Measurements from ENCODE around the gene TSSK2.

The TSSK2 gene

GRCh38 chr22:19124377-19124776 lies 6.7 kb upstream of the TSSK2 start:
- peaks cover 0 to 7% (median 2%) of the 10 kb centered on the region in 4 experiments for H3K36me3 ChIP-seq (ENCODE audit: control insufficient read depth in 4 of 4, insufficient read depth in 4 of 4, low read length in 3 of 4)
- no peak for DNase-seq
- H3K27ac ChIP-seq (ENCODE audit: insufficient read depth in 1 of 2, low read depth in 1 of 2, low read length in 2 of 2, poor library complexity in 1 of 2, severe bottlenecking in 2 of 2): no peak overlapping the region
- WGBS (ENCODE audit: insufficient coverage): 100% methylated on average over 3 of the region's 4 CpGs
- H3K27me3 ChIP-seq (replicated peaks in 2 of 5; ENCODE audit: control insufficient read depth in 4 of 5, insufficient read depth in 5 of 5, low read length in 4 of 5): peaks cover 0 to 2% (median 0%) of the 10 kb centered on the region in 5 experiments
- ChIA-PET CTCF (no interaction called here), POLR2A (no interaction called here)
- no peak overlapping the region for H3K4me3 ChIP-seq (ENCODE audit: control insufficient read depth in 1 of 7, extremely low read depth in 1 of 7, insufficient read depth in 4 of 7, low read depth in 2 of 7, low read length in 6 of 7)
- no peaks in the 10 kb centered on the region for H3K9me3 ChIP-seq (ENCODE audit: control extremely low read depth in 1 of 5, control insufficient read depth in 4 of 5, insufficient read depth in 2 of 5, low read depth in 1 of 5, low read length in 4 of 5)
- H3K4me1 ChIP-seq (ENCODE audit: control extremely low read depth in 1 of 4, control insufficient read depth in 4 of 4, insufficient read depth in 4 of 4, low read length in 3 of 4): peaks cover 4 to 30% (median 26%) of the 10 kb centered on the region in 4 experiments

- POLR2A ChIA-PET: no interaction called here
- Histone ChIP-seq H3K27ac (ENCODE audit: insufficient read depth in 1 of 2, low read depth in 1 of 2, low read length in 2 of 2, poor library complexity in 1 of 2, severe bottlenecking in 2 of 2) (no peak overlapping the region), H3K36me3 (ENCODE audit: control insufficient read depth in 4 of 4, insufficient read depth in 4 of 4, low read length in 3 of 4) (peaks cover 0 to 3% (median 1%) of the 10 kb centered on the region in 4 experiments), H3K27me3 (replicated peaks in 2 of 5; ENCODE audit: control insufficient read depth in 4 of 5, insufficient read depth in 5 of 5, low read length in 4 of 5) (peaks cover 0 to 2% (median 0%) of the 10 kb centered on the region in 5 experiments), H3K4me1 (ENCODE audit: control extremely low read depth in 1 of 4, control insufficient read depth in 4 of 4, insufficient read depth in 4 of 4, low read length in 3 of 4) (peaks cover 4 to 24% (median 22%) of the 10 kb centered on the region in 4 experiments), H3K4me3 (ENCODE audit: control insufficient read depth in 1 of 7, extremely low read depth in 1 of 7, insufficient read depth in 4 of 7, low read depth in 2 of 7, low read length in 6 of 7) (no peak overlapping the region), H3K9me3 (ENCODE audit: control extremely low read depth in 1 of 5, control insufficient read depth in 4 of 5, insufficient read depth in 2 of 5, low read depth in 1 of 5, low read length in 4 of 5) (no peaks in the 10 kb centered on the region)
- CTCF ChIA-PET: interaction anchor here (0.9 kb wide), 1 partner anchor 8 kb away, joined by 3 read pairs; no protein-coding TSS in a partner anchor
- 95% methylated on average over 11 of the region's 11 CpGs for WGBS (ENCODE audit: insufficient coverage)
- no peak for DNase-seq
These were observed 6.1 kb upstream of the TSSK2 start for GRCh38 chr22:19125011-19125410.

GRCh38 chr22:19125474-19126308 lies 5.4 kb upstream of the TSSK2 start:
- ChIA-PET POLR2A (no interaction called here), CTCF (interaction anchor here (0.9 to 1.3 kb wide), 2 partner anchors 9 to 19 kb away, joined by 3 read pairs; partner anchors contain the start of gene ESS2)
- Histone ChIP-seq H3K27me3 (replicated peaks in 2 of 5; ENCODE audit: control insufficient read depth in 4 of 5, insufficient read depth in 5 of 5, low read length in 4 of 5) (peaks cover 0 to 2% (median 0%) of the 10 kb centered on the region in 5 experiments), H3K9me3 (ENCODE audit: control extremely low read depth in 1 of 5, control insufficient read depth in 4 of 5, insufficient read depth in 2 of 5, low read depth in 1 of 5, low read length in 4 of 5) (no peaks in the 10 kb centered on the region), H3K36me3 (ENCODE audit: control insufficient read depth in 4 of 4, insufficient read depth in 4 of 4, low read length in 3 of 4) (no peaks in the 10 kb centered on the region), H3K4me1 (ENCODE audit: control extremely low read depth in 1 of 4, control insufficient read depth in 4 of 4, insufficient read depth in 4 of 4, low read length in 3 of 4) (peaks cover 4 to 17% (median 16%) of the 10 kb centered on the region in 4 experiments), H3K4me3 (ENCODE audit: control insufficient read depth in 1 of 7, extremely low read depth in 1 of 7, insufficient read depth in 4 of 7, low read depth in 2 of 7, low read length in 6 of 7) (no peak overlapping the region), H3K27ac (ENCODE audit: insufficient read depth in 1 of 2, low read depth in 1 of 2, low read length in 2 of 2, poor library complexity in 1 of 2, severe bottlenecking in 2 of 2) (no peak overlapping the region)
- no peak for DNase-seq
- 92% methylated on average over 17 of the region's 21 CpGs for WGBS (ENCODE audit: insufficient coverage)

GRCh38 chr22:19126309-19127273 lies 4.5 kb upstream of the TSSK2 start:
- POLR2A ChIA-PET: no interaction called here
- Histone ChIP-seq H3K9me3 (ENCODE audit: control extremely low read depth in 1 of 5, control insufficient read depth in 4 of 5, insufficient read depth in 2 of 5, low read depth in 1 of 5, low read length in 4 of 5) (no peaks in the 10 kb centered on the region), H3K36me3 (ENCODE audit: control insufficient read depth in 4 of 4, insufficient read depth in 4 of 4, low read length in 3 of 4) (peaks cover 0 to 5% (median 2%) of the 10 kb centered on the region in 4 experiments), H3K27ac (ENCODE audit: insufficient read depth in 1 of 2, low read depth in 1 of 2, low read length in 2 of 2, poor library complexity in 1 of 2, severe bottlenecking in 2 of 2) (no peak overlapping the region), H3K4me3 (ENCODE audit: control insufficient read depth in 1 of 7, extremely low read depth in 1 of 7, insufficient read depth in 4 of 7, low read depth in 2 of 7, low read length in 6 of 7) (no peak overlapping the region), H3K27me3 (replicated peaks in 2 of 5; ENCODE audit: control insufficient read depth in 4 of 5, insufficient read depth in 5 of 5, low read length in 4 of 5) (peaks cover 0 to 2% (median 0%) of the 10 kb centered on the region in 5 experiments), H3K4me1 (ENCODE audit: control extremely low read depth in 1 of 4, control insufficient read depth in 4 of 4, insufficient read depth in 4 of 4, low read length in 3 of 4) (peaks cover 0 to 8% (median 8%) of the 10 kb centered on the region in 4 experiments)
- CTCF ChIA-PET: interaction anchor here (1.0 to 1.6 kb wide), 3 partner anchors 11 to 21 kb away, joined by 3 to 4 read pairs (median 3); partner anchors contain the start of gene ESS2
- DNase-seq: no peak
- 95% methylated on average over 16 of the region's 19 CpGs for WGBS (ENCODE audit: insufficient coverage)

- ChIA-PET CTCF (interaction anchor here (1.0 to 1.6 kb wide), 3 partner anchors 12 to 22 kb away, joined by 3 to 4 read pairs (median 3); no protein-coding TSS in a partner anchor), POLR2A (no interaction called here)
- peaks cover 3 to 8% (median 6%) of the 10 kb centered on the region in 4 experiments for H3K36me3 ChIP-seq (ENCODE audit: control insufficient read depth in 4 of 4, insufficient read depth in 4 of 4, low read length in 3 of 4)
- H3K27ac ChIP-seq (ENCODE audit: insufficient read depth in 1 of 2, low read depth in 1 of 2, low read length in 2 of 2, poor library complexity in 1 of 2, severe bottlenecking in 2 of 2): no peak overlapping the region
- no peak overlapping the region for H3K4me3 ChIP-seq (ENCODE audit: control insufficient read depth in 1 of 7, extremely low read depth in 1 of 7, insufficient read depth in 4 of 7, low read depth in 2 of 7, low read length in 6 of 7)
- peaks cover 0 to 2% (median 0%) of the 10 kb centered on the region in 5 experiments for H3K27me3 ChIP-seq (replicated peaks in 2 of 5; ENCODE audit: control insufficient read depth in 4 of 5, insufficient read depth in 5 of 5, low read length in 4 of 5)
- DNase-seq: no peak
- WGBS (ENCODE audit: insufficient coverage): 96% methylated on average over 15 of the region's 16 CpGs
- peaks cover 0 to 7% (median 7%) of the 10 kb centered on the region in 4 experiments for H3K4me1 ChIP-seq (ENCODE audit: control extremely low read depth in 1 of 4, control insufficient read depth in 4 of 4, insufficient read depth in 4 of 4, low read length in 3 of 4)
- H3K9me3 ChIP-seq (ENCODE audit: control extremely low read depth in 1 of 5, control insufficient read depth in 4 of 5, insufficient read depth in 2 of 5, low read depth in 1 of 5, low read length in 4 of 5): no peaks in the 10 kb centered on the region
These were observed 3.6 kb upstream of the TSSK2 start for GRCh38 chr22:19127329-19128008.

GRCh38 chr22:19128009-19128401 lies 3.1 kb upstream of the TSSK2 start:
- POLR2A ChIA-PET: no interaction called here
- CTCF ChIA-PET: interaction anchor here (1.0 to 1.6 kb wide), 3 partner anchors 13 to 22 kb away, joined by 3 to 4 read pairs (median 3); no protein-coding TSS in a partner anchor
- 100% methylated on average over 3 of the region's 7 CpGs for WGBS (ENCODE audit: insufficient coverage)
- peaks cover 4 to 13% (median 8%) of the 10 kb centered on the region in 4 experiments for H3K36me3 ChIP-seq (ENCODE audit: control insufficient read depth in 4 of 4, insufficient read depth in 4 of 4, low read length in 3 of 4)
- peaks cover 0 to 2% (median 2%) of the 10 kb centered on the region in 4 experiments for H3K4me1 ChIP-seq (ENCODE audit: control extremely low read depth in 1 of 4, control insufficient read depth in 4 of 4, insufficient read depth in 4 of 4, low read length in 3 of 4)
- H3K27me3 ChIP-seq (replicated peaks in 2 of 5; ENCODE audit: control insufficient read depth in 4 of 5, insufficient read depth in 5 of 5, low read length in 4 of 5): peaks cover 0 to 2% (median 0%) of the 10 kb centered on the region in 5 experiments
- no peaks in the 10 kb centered on the region for H3K9me3 ChIP-seq (ENCODE audit: control extremely low read depth in 1 of 5, control insufficient read depth in 4 of 5, insufficient read depth in 2 of 5, low read depth in 1 of 5, low read length in 4 of 5)
- H3K27ac ChIP-seq (ENCODE audit: insufficient read depth in 1 of 2, low read depth in 1 of 2, low read length in 2 of 2, poor library complexity in 1 of 2, severe bottlenecking in 2 of 2): no peak overlapping the region
- DNase-seq: no peak
- no peak overlapping the region for H3K4me3 ChIP-seq (ENCODE audit: control insufficient read depth in 1 of 7, extremely low read depth in 1 of 7, insufficient read depth in 4 of 7, low read depth in 2 of 7, low read length in 6 of 7)
